Left ventricle myocardium inferior (tissue), 1 donor: ENCODE measurements around the gene RER1. TPM values are rescaled to one million over a fixed set of nuclear protein-coding genes. Genes with fewer than 3 reads are reported as not detected.

Experiments
- DNase-seq: peaks from one replicate; pipeline ENCODE4 v3.0.0-alpha.2; 2020
- H3K27ac ChIP-seq: fragments of 200-600 bp; replicated peaks from 2 replicates; pipeline ENCODE4 v1.8.0; 2021
- H3K27me3 ChIP-seq: fragments of 200-600 bp; 2 replicates; pipeline ENCODE4 v1.8.0; 2021; ENCODE audit warnings: low read depth
- H3K36me3 ChIP-seq: fragments of 200-600 bp; 2 replicates; pipeline ENCODE4 v1.8.0; 2021
- H3K4me1 ChIP-seq: fragments of 200-600 bp; 2 replicates; pipeline ENCODE4 v1.8.0; 2021
- H3K4me3 ChIP-seq: fragments of 200-600 bp; 2 replicates; pipeline ENCODE4 v1.8.0; 2021; ENCODE audit warnings: mild to moderate bottlenecking, moderate library complexity
- H3K9me3 ChIP-seq: fragments of 200-600 bp; replicated peaks from 2 replicates; pipeline ENCODE4 v1.8.0; 2021
- CTCF ChIP-seq: fragments of 200-600 bp; IDR thresholded peaks from 2 replicates; pipeline ENCODE4 v1.8.0; 2021; ENCODE audit warnings: antibody characterized with exemption, mild to moderate bottlenecking, borderline replicate concordance
- intact Hi-C: fragments of 100-400 bp; cut with micrococcal nuclease; formaldehyde crosslinking; loops from one replicate; pipeline ENCODE4 v1.11.0; 2022
- total RNA-seq: library from RNA; stranded (reverse); fragmentation: NEBNext Ultra II Directional; extraction: Animal tissue kit (Norgen Biotek cat#: 25700); gene quantifications from one replicate; pipeline ENCODE4 v1.2.1, GENCODE V29; 2021
- donor health status: DM: no; HTN: yes; CAD: no; lungs with severe emphysema.

Gene RER1
- total RNA-seq, 1 donor from 2014 or later, result 80.5 TPM

GRCh38 chr1:2352341-2352896 is 39.2 kb upstream of the RER1 start:
- H3K36me3 ChIP-seq, result no peaks in the 10 kb centered on the region
- no peak overlapping the region for H3K4me3 ChIP-seq
- intact Hi-C loops, result no loop called here
- H3K27me3 ChIP-seq, result no peaks in the 10 kb centered on the region
- peak; percentile 4 for DNase-seq
- H3K4me1 ChIP-seq, result peaks cover 11% of the 10 kb centered on the region
- no peak for TF ChIP-seq CTCF
- no peaks in the 10 kb centered on the region for H3K9me3 ChIP-seq
- no peak overlapping the region for H3K27ac ChIP-seq

GRCh38 chr1:2352897-2353550 is 38.6 kb upstream of the RER1 start:
- H3K36me3 ChIP-seq, result no peaks in the 10 kb centered on the region
- no peaks in the 10 kb centered on the region for H3K9me3 ChIP-seq
- no peak overlapping the region for H3K4me3 ChIP-seq
- intact Hi-C loops, result no loop called here
- peak; percentile 19 for DNase-seq
- peak overlapping the region; percentile 66 for H3K27ac ChIP-seq
- TF ChIP-seq CTCF, result no peak
- H3K4me1 ChIP-seq, result peaks cover 11% of the 10 kb centered on the region
- no peaks in the 10 kb centered on the region for H3K27me3 ChIP-seq

- intact Hi-C loops, result no loop called here
- TF ChIP-seq CTCF, result no peak
- Histone ChIP-seq H3K27ac (peak overlapping the region; percentile 66), H3K27me3 (no peaks in the 10 kb centered on the region), H3K36me3 (no peaks in the 10 kb centered on the region), H3K9me3 (no peaks in the 10 kb centered on the region), H3K4me3 (no peak overlapping the region), H3K4me1 (peaks cover 11% of the 10 kb centered on the region)
- peak; percentile 9 for DNase-seq
Observed at GRCh38 chr1:2353551-2354438, 37.8 kb upstream of the RER1 start.

GRCh38 chr1:2354511-2355372 is 36.9 kb upstream of the RER1 start:
- Histone ChIP-seq H3K4me3 (no peak overlapping the region), H3K4me1 (peaks cover 11% of the 10 kb centered on the region), H3K9me3 (no peaks in the 10 kb centered on the region), H3K27ac (no peak overlapping the region), H3K36me3 (no peaks in the 10 kb centered on the region), H3K27me3 (no peaks in the 10 kb centered on the region)
- intact Hi-C loops, result no loop called here
- DNase-seq, result no peak
- no peak for TF ChIP-seq CTCF
